ENCODE results near the gene TMEM121B.

DNA sequence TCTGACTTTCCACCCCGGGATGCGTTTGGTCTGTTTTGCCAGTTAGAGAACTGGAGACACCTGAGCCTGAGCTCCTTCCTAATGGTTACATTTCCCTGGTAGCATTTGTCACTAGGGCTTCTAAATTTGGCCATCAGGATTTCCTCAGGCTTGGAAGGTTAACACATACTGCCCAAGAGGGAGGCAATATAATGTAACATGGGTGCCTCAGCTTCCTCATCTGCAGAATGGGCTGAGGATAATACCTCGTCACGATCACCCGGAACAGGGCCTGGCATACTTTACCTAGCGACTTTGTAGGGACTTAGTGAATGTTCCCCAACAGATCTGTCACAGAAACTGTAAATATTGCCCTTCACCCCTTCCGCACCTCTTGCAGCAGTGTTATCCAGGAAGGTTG is 25.1 kb downstream of the TMEM121B start:
- no peak for TF ChIP-seq EP300 (IDR thresholded peaks at IDR 0.05; ENCODE audit: borderline replicate concordance)
- TF ChIP-seq CEBPB (IDR thresholded peaks at IDR 0.05) = no peak
- TF ChIP-seq YY1 (IDR thresholded peaks at IDR 0.05; ENCODE audit: low read depth) = no peak
- no peak for TF ChIP-seq CREB1 (IDR thresholded peaks at IDR 0.05; ENCODE audit: low read depth)
- no peak for TF ChIP-seq TAF1 (IDR thresholded peaks at IDR 0.05; ENCODE audit: low read depth)
- no peak for TF ChIP-seq EGR1 (IDR thresholded peaks at IDR 0.05)
- TF ChIP-seq, protein P1, sequence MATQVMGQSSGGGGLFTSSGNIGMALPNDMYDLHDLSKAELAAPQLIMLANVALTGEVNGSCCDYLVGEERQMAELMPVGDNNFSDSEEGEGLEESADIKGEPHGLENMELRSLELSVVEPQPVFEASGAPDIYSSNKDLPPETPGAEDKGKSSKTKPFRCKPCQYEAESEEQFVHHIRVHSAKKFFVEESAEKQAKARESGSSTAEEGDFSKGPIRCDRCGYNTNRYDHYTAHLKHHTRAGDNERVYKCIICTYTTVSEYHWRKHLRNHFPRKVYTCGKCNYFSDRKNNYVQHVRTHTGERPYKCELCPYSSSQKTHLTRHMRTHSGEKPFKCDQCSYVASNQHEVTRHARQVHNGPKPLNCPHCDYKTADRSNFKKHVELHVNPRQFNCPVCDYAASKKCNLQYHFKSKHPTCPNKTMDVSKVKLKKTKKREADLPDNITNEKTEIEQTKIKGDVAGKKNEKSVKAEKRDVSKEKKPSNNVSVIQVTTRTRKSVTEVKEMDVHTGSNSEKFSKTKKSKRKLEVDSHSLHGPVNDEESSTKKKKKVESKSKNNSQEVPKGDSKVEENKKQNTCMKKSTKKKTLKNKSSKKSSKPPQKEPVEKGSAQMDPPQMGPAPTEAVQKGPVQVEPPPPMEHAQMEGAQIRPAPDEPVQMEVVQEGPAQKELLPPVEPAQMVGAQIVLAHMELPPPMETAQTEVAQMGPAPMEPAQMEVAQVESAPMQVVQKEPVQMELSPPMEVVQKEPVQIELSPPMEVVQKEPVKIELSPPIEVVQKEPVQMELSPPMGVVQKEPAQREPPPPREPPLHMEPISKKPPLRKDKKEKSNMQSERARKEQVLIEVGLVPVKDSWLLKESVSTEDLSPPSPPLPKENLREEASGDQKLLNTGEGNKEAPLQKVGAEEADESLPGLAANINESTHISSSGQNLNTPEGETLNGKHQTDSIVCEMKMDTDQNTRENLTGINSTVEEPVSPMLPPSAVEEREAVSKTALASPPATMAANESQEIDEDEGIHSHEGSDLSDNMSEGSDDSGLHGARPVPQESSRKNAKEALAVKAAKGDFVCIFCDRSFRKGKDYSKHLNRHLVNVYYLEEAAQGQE (IDR thresholded peaks at IDR 0.05; ENCODE audit: low read depth) = no peak
- TF ChIP-seq, protein P2, sequence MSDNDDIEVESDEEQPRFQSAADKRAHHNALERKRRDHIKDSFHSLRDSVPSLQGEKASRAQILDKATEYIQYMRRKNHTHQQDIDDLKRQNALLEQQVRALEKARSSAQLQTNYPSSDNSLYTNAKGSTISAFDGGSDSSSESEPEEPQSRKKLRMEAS (IDR thresholded peaks at IDR 0.05) = no peak
- TF ChIP-seq FOXM1 (IDR thresholded peaks at IDR 0.05; ENCODE audit: borderline replicate concordance, low read depth) = no peak
- TF ChIP-seq ZBTB7A (IDR thresholded peaks at IDR 0.05; ENCODE audit: low read depth) = no peak
- TF ChIP-seq RAD21 (IDR thresholded peaks at IDR 0.05; ENCODE audit: low read depth) = no peak
- no peak for TF ChIP-seq NFIC (IDR thresholded peaks at IDR 0.05)
